ENCODE measurements around the gene KRT27.

DNA sequence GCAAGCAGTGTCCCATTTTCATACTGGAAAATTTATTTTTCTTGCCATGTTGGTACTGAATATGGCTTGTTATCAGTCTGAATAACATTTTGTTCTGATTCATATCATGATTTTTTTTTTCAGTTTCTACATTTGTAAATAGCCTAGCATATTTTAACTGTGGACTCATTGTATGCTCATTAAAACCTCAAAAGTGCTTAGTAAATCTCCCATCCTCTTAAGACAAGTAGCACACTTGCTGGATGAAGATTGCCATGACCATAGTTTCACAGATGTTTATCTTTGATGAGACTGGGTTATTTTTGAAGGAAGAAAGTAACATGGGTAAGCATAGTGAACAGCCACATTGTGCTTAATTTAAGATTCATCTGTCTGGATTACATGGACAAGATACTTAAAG lies 39.2 kb upstream of the KRT27 start:
- TF ChIP-seq, protein P1, sequence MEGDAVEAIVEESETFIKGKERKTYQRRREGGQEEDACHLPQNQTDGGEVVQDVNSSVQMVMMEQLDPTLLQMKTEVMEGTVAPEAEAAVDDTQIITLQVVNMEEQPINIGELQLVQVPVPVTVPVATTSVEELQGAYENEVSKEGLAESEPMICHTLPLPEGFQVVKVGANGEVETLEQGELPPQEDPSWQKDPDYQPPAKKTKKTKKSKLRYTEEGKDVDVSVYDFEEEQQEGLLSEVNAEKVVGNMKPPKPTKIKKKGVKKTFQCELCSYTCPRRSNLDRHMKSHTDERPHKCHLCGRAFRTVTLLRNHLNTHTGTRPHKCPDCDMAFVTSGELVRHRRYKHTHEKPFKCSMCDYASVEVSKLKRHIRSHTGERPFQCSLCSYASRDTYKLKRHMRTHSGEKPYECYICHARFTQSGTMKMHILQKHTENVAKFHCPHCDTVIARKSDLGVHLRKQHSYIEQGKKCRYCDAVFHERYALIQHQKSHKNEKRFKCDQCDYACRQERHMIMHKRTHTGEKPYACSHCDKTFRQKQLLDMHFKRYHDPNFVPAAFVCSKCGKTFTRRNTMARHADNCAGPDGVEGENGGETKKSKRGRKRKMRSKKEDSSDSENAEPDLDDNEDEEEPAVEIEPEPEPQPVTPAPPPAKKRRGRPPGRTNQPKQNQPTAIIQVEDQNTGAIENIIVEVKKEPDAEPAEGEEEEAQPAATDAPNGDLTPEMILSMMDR (IDR thresholded peaks at IDR 0.05; ENCODE audit: insufficient read depth, low read depth, low read length) = no peak
- no peak for TF ChIP-seq EZH2 (IDR thresholded peaks at IDR 0.05; ENCODE audit: insufficient read depth, low read length)
